Muscle of back (tissue), 13 donors: ENCODE data around the gene HMGXB4. TPM values are rescaled to one million over a fixed set of nuclear protein-coding genes. Genes with fewer than 3 reads are reported as not detected.
"Not testable (repeated sequence)": the region's sequence is repeated elsewhere in the genome, so short reads cannot be mapped to it uniquely, and the experiment has no call there.

Experiments used
- DNase-seq, 3 donors: peaks; one replicate each; pipeline versions ENCODE4 v3.0.0 to v3.0.0-alpha.2; 2013
- long read RNA-seq, 9 donors: transcript quantifications; one replicate each; lab custom pipeline, GENCODE V29; 2026
- polyA plus RNA-seq, 10 donors: library from polyadenylated mRNA; unstranded; fragments of 120-200 nt; gene quantifications; one replicate each; pipeline ENCODE4 v1.2.1, GENCODE V29; 2013; ENCODE audit not compliant: insufficient read length in 10 of 10

HMGXB4 gene
- polyA plus RNA-seq, result 10 to 100 TPM; 12.6 to 18.6 (median 15.1) TPM
- long read RNA-seq, donor 1, full-length matches to known transcripts, result 4 of 4 reads
- long read RNA-seq, donor 1, partial matches to known transcripts, result 0 of 4 reads
- long read RNA-seq, donor 1, other reads (novel, unspliced or antisense), result 0 of 4 reads
- long read RNA-seq, donor 2, partial matches to known transcripts, result 0 of 4 reads
- long read RNA-seq, donor 2, other reads (novel, unspliced or antisense), result 0 of 4 reads
- long read RNA-seq, donor 3, result 0 reads
- long read RNA-seq, donor 4, full-length matches to known transcripts, result 3 of 3 reads
- long read RNA-seq, donor 4, partial matches to known transcripts, result 0 of 3 reads
- long read RNA-seq, donor 4, other reads (novel, unspliced or antisense), result 0 of 3 reads
- long read RNA-seq, donor 5, partial matches to known transcripts, result 10 of 15 reads
- long read RNA-seq, donor 5, other reads (novel, unspliced or antisense), result 0 of 15 reads
- long read RNA-seq, donor 6, full-length matches to known transcripts, result 6 of 6 reads
- long read RNA-seq, donor 6, partial matches to known transcripts, result 0 of 6 reads
- long read RNA-seq, donor 6, other reads (novel, unspliced or antisense), result 0 of 6 reads
- long read RNA-seq, donor 7, partial matches to known transcripts, result 0 of 3 reads
- long read RNA-seq, donor 7, other reads (novel, unspliced or antisense), result 0 of 3 reads
- long read RNA-seq, donor 8, full-length matches to known transcripts, result 6 of 25 reads
- long read RNA-seq, donor 8, partial matches to known transcripts, result 19 of 25 reads
- long read RNA-seq, donor 8, other reads (novel, unspliced or antisense), result 0 of 25 reads
- long read RNA-seq, donor 9, partial matches to known transcripts, result 0 of 2 reads
- long read RNA-seq, donor 9, other reads (novel, unspliced or antisense), result 0 of 2 reads

GRCh38 chr22:35257321-35258190, at the start of gene HMGXB4:
HMGXB4 (plus strand) TSS chr22:35257493; CDS start chr22:35262391, 4,898 bp downstream.
- DNase-seq, result peak; percentile 88 to 97 (median 93)

- no peak for DNase-seq
These were observed 49.3 kb upstream of the HMGXB4 start for GRCh38 chr22:35208003-35208402.

- DNase-seq, result no peak
These were observed 48.1 kb upstream of the HMGXB4 start for GRCh38 chr22:35209203-35209602.

- no peak for DNase-seq
These were observed 45.3 kb upstream of the HMGXB4 start for GRCh38 chr22:35212009-35212408.

GRCh38 chr22:35212996-35213395, 44.3 kb upstream of the HMGXB4 start:
- DNase-seq, result no peak

- no peak for DNase-seq
These were observed 42.3 kb upstream of the HMGXB4 start for GRCh38 chr22:35214968-35215367.

GRCh38 chr22:35215993-35216392, 41.3 kb upstream of the HMGXB4 start:
- no peak for DNase-seq

- no peak for DNase-seq
These were observed 39.8 kb upstream of the HMGXB4 start for GRCh38 chr22:35217527-35217926.

GRCh38 chr22:35218079-35218478, 39.2 kb upstream of the HMGXB4 start:
- DNase-seq, result no peak

- DNase-seq, result peak in 1 of 3 donors; percentile 32
These were observed 38.3 kb upstream of the HMGXB4 start for GRCh38 chr22:35219012-35219411.

- no peak for DNase-seq
These were observed 37.1 kb upstream of the HMGXB4 start for GRCh38 chr22:35220221-35220620.

- DNase-seq, result no peak
These were observed 32.3 kb upstream of the HMGXB4 start for GRCh38 chr22:35225010-35225409.

- DNase-seq, result no peak
These were observed 30.2 kb upstream of the HMGXB4 start for GRCh38 chr22:35226958-35227647.

- DNase-seq, result no peak
These were observed 27.4 kb upstream of the HMGXB4 start for GRCh38 chr22:35229865-35230264.

GRCh38 chr22:35230417-35230816, 26.9 kb upstream of the HMGXB4 start:
- DNase-seq, result no peak

GRCh38 chr22:35230839-35231584, 26.3 kb upstream of the HMGXB4 start:
- DNase-seq, result no peak

- DNase-seq, result peak; percentile 13 to 39 (median 35)
These were observed 25.7 kb upstream of the HMGXB4 start for GRCh38 chr22:35231585-35232084.

GRCh38 chr22:35238749-35239148, 18.5 kb upstream of the HMGXB4 start:
- DNase-seq, result not testable (repeated sequence)

GRCh38 chr22:35244507-35244906, 12.8 kb upstream of the HMGXB4 start:
- not testable (repeated sequence) for DNase-seq

- no peak for DNase-seq
These were observed 7.1 kb upstream of the HMGXB4 start for GRCh38 chr22:35250156-35250555.
